ENCODE data around the gene CSAG3. TPM values are rescaled to one million over a fixed set of nuclear protein-coding genes. Genes with fewer than 3 reads are reported as not detected.
"Not testable (repeated sequence)": the region's sequence is repeated elsewhere in the genome, so short reads cannot be mapped to it uniquely, and the experiment has no call there.

The CSAG3 gene
- total RNA-seq, 1 donor from 2014 or later, result not detected

DNA sequence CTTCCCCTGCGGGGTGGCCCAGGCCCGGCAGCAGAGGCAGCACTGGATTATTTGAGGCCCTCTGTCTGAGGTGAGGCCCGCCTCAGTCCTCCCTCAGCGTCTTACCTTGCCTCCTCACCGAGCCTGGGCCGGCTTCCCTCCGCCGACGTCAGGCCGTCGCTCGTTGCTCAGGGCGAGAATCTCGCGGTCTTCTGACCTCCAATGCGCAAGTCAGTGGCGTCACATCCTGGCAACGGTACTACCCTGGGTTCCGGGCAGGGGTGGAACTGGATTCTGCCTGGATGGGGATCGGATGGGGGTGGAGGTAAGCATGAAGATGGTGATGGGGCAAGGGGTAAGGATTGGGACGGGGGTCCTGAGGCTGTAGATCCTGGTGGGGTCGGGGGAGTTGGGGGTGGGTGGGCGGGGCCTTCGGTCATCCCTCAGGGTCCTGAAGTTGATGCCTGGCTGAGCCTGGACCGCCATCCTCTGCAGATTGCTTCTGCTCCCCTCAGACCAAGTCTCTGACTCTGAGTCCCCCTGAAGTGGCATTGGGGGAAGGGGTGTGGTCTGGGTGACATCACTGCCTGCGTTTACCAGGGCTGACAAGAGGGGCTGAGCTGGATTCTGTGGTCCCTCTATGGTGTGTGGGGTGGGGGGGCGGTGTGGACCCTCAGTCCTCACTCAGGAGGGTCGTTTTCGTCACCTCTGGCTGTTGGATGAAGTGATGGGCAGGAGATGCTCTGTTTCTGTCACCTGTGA is 10.7 kb downstream of the CSAG3 start, which contains the start of gene MAGEA6:
MAGEA6 (minus strand) TSS at position 141 of the 741 bp plus-strand sequence. CDS start 2,039 bp downstream, outside the sequence.
- H3K27ac ChIP-seq; H3K9me3 ChIP-seq; H3K4me1 ChIP-seq; DNase-seq (ENCODE audit: extremely low spot score in 2 of 2); intact Hi-C loops (cut with DNase I); H3K27me3 ChIP-seq; H3K4me3 ChIP-seq; H3K36me3 ChIP-seq: not testable (repeated sequence)

DNA sequence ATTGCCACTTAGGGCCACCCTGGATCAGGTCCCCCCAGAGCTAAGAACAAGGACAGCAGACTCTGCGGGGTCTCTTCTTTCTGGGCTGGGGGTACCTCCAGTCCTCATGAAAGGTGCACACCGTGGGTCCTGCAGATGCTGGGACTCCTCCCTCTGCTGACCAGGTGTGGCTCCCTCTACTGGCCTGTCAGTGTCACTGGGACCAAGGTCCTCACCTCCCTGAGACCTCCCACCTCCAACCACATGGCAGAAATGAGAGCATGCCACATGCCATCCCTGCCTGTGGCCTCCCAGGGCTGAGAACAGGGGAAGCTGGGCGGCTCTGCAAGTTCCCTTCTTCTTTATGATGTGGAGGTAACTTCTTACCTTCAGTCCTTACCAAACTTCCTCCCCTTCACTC is 28.0 kb downstream of the CSAG3 start:
- DNase-seq (ENCODE audit: extremely low spot score in 2 of 2); H3K9me3 ChIP-seq; H3K4me1 ChIP-seq; H3K27ac ChIP-seq; H3K4me3 ChIP-seq; H3K27me3 ChIP-seq; H3K36me3 ChIP-seq; intact Hi-C loops (cut with DNase I): not testable (repeated sequence)

DNA sequence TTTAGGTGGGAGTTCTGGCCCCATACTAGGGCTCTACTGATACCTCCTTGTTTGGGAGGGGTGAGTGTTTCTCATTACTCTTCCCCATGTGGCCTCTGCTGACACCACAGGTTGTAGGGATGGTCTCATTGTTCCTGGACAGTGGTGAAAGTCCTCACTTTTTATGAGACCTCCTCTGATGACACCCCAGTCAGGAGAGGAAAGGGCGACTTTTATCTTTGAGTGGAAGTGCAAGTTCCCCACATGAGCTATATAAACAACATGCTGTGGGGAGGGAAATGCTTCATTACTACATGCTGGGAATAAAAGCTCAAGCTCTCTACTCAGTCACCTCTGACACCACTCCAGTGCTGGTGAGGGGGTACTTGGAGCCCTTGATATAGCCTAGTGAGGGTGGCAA is 39.9 kb downstream of the CSAG3 start:
- TF ChIP-seq, protein P1, sequence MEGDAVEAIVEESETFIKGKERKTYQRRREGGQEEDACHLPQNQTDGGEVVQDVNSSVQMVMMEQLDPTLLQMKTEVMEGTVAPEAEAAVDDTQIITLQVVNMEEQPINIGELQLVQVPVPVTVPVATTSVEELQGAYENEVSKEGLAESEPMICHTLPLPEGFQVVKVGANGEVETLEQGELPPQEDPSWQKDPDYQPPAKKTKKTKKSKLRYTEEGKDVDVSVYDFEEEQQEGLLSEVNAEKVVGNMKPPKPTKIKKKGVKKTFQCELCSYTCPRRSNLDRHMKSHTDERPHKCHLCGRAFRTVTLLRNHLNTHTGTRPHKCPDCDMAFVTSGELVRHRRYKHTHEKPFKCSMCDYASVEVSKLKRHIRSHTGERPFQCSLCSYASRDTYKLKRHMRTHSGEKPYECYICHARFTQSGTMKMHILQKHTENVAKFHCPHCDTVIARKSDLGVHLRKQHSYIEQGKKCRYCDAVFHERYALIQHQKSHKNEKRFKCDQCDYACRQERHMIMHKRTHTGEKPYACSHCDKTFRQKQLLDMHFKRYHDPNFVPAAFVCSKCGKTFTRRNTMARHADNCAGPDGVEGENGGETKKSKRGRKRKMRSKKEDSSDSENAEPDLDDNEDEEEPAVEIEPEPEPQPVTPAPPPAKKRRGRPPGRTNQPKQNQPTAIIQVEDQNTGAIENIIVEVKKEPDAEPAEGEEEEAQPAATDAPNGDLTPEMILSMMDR (IDR thresholded peaks at IDR 0.05), result no peak
- TF ChIP-seq POLR2A (IDR thresholded peaks at IDR 0.05) (no peak), POLR2AphosphoS5 (IDR thresholded peaks at IDR 0.05; ENCODE audit: insufficient read depth in 1 of 2, low read depth in 1 of 2) (no peak)
- Histone ChIP-seq H3K27ac (no peak overlapping the region), H3K27me3 (no peaks in the 10 kb centered on the region), H3K36me3 (no peaks in the 10 kb centered on the region), H3K4me3 (no peak overlapping the region), H3K9me3 (no peaks in the 10 kb centered on the region), H3K4me1 (no peaks in the 10 kb centered on the region)
- no peak for DNase-seq (ENCODE audit: extremely low spot score in 2 of 2)
- intact Hi-C loops (cut with DNase I), result no loop called here

DNA sequence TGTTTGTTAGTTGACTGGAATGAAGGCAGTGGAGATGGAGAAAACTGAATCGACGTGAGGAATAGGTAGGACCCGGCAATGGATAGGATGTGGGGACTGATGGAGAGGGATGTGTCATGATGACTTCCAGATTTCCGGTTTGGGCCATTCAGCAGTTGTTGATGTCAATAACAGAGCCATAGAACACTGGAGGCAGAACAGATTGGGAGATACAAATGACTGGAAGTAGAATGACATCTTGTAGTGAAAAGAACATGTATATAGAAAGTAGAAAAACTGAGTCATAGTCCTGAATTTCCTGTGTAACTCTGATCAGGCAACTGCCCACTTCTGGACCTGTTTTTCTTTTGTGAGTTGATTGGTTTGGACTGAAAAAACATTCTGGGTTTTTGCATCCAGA is 47.0 kb downstream of the CSAG3 start:
- H3K9me3 ChIP-seq, result no peaks in the 10 kb centered on the region
- intact Hi-C loops (cut with DNase I), result no loop called here
- TF ChIP-seq, protein P1 (IDR thresholded peaks at IDR 0.05), result no peak
- TF ChIP-seq POLR2A (IDR thresholded peaks at IDR 0.05) (no peak), POLR2AphosphoS5 (IDR thresholded peaks at IDR 0.05; ENCODE audit: insufficient read depth in 1 of 2, low read depth in 1 of 2) (no peak)
- no peaks in the 10 kb centered on the region for H3K4me1 ChIP-seq
- no peaks in the 10 kb centered on the region for H3K27me3 ChIP-seq
- H3K36me3 ChIP-seq, result no peaks in the 10 kb centered on the region
- no peak overlapping the region for H3K4me3 ChIP-seq
- H3K27ac ChIP-seq, result no peak overlapping the region
- no peak for DNase-seq (ENCODE audit: extremely low spot score in 2 of 2)

Other genes with a start within 250 kb of the CSAG3 start
- gene GABRQ, start 121.3 kb upstream of the CSAG3 start, total RNA-seq, result 1.2 TPM
- not detected for gene MAGEA3, start 60.4 kb upstream of the CSAG3 start, total RNA-seq
- gene CSAG2, start 49.9 kb upstream of the CSAG3 start, total RNA-seq, result not detected
- not detected for gene MAGEA2B, start 44.6 kb upstream of the CSAG3 start, total RNA-seq
- gene CSAG1, start 25.5 kb upstream of the CSAG3 start, total RNA-seq, result not detected
- gene MAGEA12, start 25.5 kb upstream of the CSAG3 start, total RNA-seq, result not detected
- gene MAGEA2, start 5.4 kb upstream of the CSAG3 start, total RNA-seq, result not detected
- gene MAGEA6, start 10.5 kb downstream of the CSAG3 start, total RNA-seq, result not detected
- gene CETN2, start 71.5 kb downstream of the CSAG3 start, total RNA-seq, result 24.6 TPM
- 15.2 TPM for gene NSDHL, start 71.8 kb downstream of the CSAG3 start, total RNA-seq
- 98.2 TPM for gene ZNF185, start 138.8 kb downstream of the CSAG3 start, total RNA-seq
- gene PNMA5, start 234.9 kb downstream of the CSAG3 start, total RNA-seq, result not detected

All from vagina (tissue), 2 donors.